Measurements from ENCODE around the gene RANGRF.
"Not testable (repeated sequence)": the region's sequence is repeated elsewhere in the genome, so short reads cannot be mapped to it uniquely, and the experiment has no call there.

RANGRF gene

GRCh38 chr17:8288336-8289102 lies at the start of gene RANGRF:
Gene RANGRF, plus strand, starts transcription at chr17:8288670. Its CDS starts 119 bp downstream, at chr17:8288789.
- DNase-seq, result peak; percentile 93

- DNase-seq, result no peak
Observed at GRCh38 chr17:8243827-8244226, 44.6 kb upstream of the RANGRF start.

GRCh38 chr17:8244768-8245167 lies 43.7 kb upstream of the RANGRF start:
- no peak for DNase-seq

- DNase-seq, result peak; percentile 99
Observed at GRCh38 chr17:8248751-8249607, 39.5 kb upstream of the RANGRF start, which contains the start of gene PFAS. Gene PFAS, plus strand, starts transcription at chr17:8249289. Its CDS starts 4,649 bp downstream, at chr17:8253938.

- DNase-seq, result no peak
Observed at GRCh38 chr17:8249621-8250500, 38.6 kb upstream of the RANGRF start.

GRCh38 chr17:8251411-8251810 lies 37.1 kb upstream of the RANGRF start:
- not testable (repeated sequence) for DNase-seq

GRCh38 chr17:8253801-8254200 lies 34.7 kb upstream of the RANGRF start:
- no peak for DNase-seq

GRCh38 chr17:8254881-8255280 lies 33.6 kb upstream of the RANGRF start:
- no peak for DNase-seq

- DNase-seq, result no peak
Observed at GRCh38 chr17:8255499-8255898, 33.0 kb upstream of the RANGRF start.

- DNase-seq, result no peak
Observed at GRCh38 chr17:8256291-8256690, 32.2 kb upstream of the RANGRF start.

GRCh38 chr17:8256691-8257090 lies 31.8 kb upstream of the RANGRF start:
- DNase-seq, result no peak

- DNase-seq, result no peak
Observed at GRCh38 chr17:8257801-8258200, 30.7 kb upstream of the RANGRF start.

GRCh38 chr17:8264320-8264719 lies 24.1 kb upstream of the RANGRF start:
- DNase-seq, result no peak

- no peak for DNase-seq
Observed at GRCh38 chr17:8264836-8265542, 23.5 kb upstream of the RANGRF start.

GRCh38 chr17:8266648-8267479 lies 21.6 kb upstream of the RANGRF start:
- no peak for DNase-seq

- DNase-seq, result no peak
Observed at GRCh38 chr17:8267480-8268147, 20.9 kb upstream of the RANGRF start.

- no peak for DNase-seq
Observed at GRCh38 chr17:8268550-8269298, 19.7 kb upstream of the RANGRF start.

- DNase-seq, result no peak
Observed at GRCh38 chr17:8272421-8272820, 16.0 kb upstream of the RANGRF start.

- DNase-seq, result no peak
Observed at GRCh38 chr17:8273884-8274444, 14.5 kb upstream of the RANGRF start.

GRCh38 chr17:8274816-8275215 lies 13.7 kb upstream of the RANGRF start:
- DNase-seq, result no peak
